Panc1 (cell line): ENCODE measurements around the gene TMEM244. TPM values are rescaled to one million over a fixed set of nuclear protein-coding genes. Genes with fewer than 3 reads are reported as not detected.

Experiments used
- ATAC-seq: fragments of 200-7000 bp; cut with Tn5 transposase; 2 replicates; pipeline ENCODE4 v1.9.1; 2020; ENCODE audit warnings: mild to moderate bottlenecking, moderate library complexity
- BruUV-seq: library from RNA; stranded (reverse); fragments of 400-500 nt; replicated peaks from 2 replicates; lab custom pipeline; 2021; lab: Mats Ljungman, UMichigan
- CTCF ChIA-PET: fragments of 300-600 bp; sonication (Branson Sonifier 250); formaldehyde crosslinking; loops from one replicate; lab custom pipeline; 2022; ENCODE audit warnings: antibody characterized with exemption; lab: Charles Lee
- POLR2A ChIA-PET: fragments of 300-600 bp; sonication (Branson Sonifier 250); formaldehyde crosslinking; loops from one replicate; lab custom pipeline; 2022; ENCODE audit warnings: antibody characterized with exemption; lab: Charles Lee
- DNase-seq: peaks from one replicate; pipeline ENCODE4 v3.0.0-alpha.2; 2010; ENCODE audit warnings: low read depth, low spot score
- H3K27ac ChIP-seq: 2 replicates; pipeline ENCODE4 v1.5.1; 2011; ENCODE audit warnings: mild to moderate bottlenecking, low read length, inconsistent platforms
- H3K27me3 ChIP-seq: fragments of 200-500 bp; sonication (Bioruptor generic); 2 replicates; pipeline ENCODE4 v1.6.0; 2014; ENCODE audit warnings: low read length, inconsistent platforms; ENCODE audit not compliant: control insufficient read depth, insufficient read depth
- H3K36me3 ChIP-seq: fragments of 200-500 bp; sonication (Bioruptor generic); 2 replicates; pipeline ENCODE4 v1.5.1; 2014; ENCODE audit warnings: inconsistent platforms, mild to moderate bottlenecking, low read length, moderate library complexity; ENCODE audit not compliant: control insufficient read depth, insufficient read depth
- H3K4me1 ChIP-seq: 2 replicates; pipeline ENCODE4 v1.5.1; 2011; ENCODE audit warnings: inconsistent platforms, mild to moderate bottlenecking, low read length, moderate library complexity; ENCODE audit not compliant: control insufficient read depth, insufficient read depth
- H3K4me3 ChIP-seq, 2 experiments: 2 replicates each; pipeline ENCODE4 v1.5.1; 2011 to 2012; ENCODE audit warnings: low read depth in 2 of 2, low read length in 2 of 2, mild to moderate bottlenecking in 2 of 2, inconsistent platforms in 1 of 2, moderate library complexity in 1 of 2
- H3K9me3 ChIP-seq: fragments of 200-500 bp; sonication (Bioruptor generic); 2 replicates; pipeline ENCODE4 v1.5.1; 2014; ENCODE audit warnings: low read depth, mild to moderate bottlenecking, inconsistent platforms, low read length, moderate library complexity; ENCODE audit not compliant: control insufficient read depth, insufficient read depth
- CTCF ChIP-seq: fragments of 450-650 bp; IDR thresholded peaks from 2 replicates; pipeline ENCODE4 v1.5.1; 2017; ENCODE audit warnings: mild to moderate bottlenecking
- POLR2AphosphoS5 ChIP-seq: IDR thresholded peaks from 2 replicates; pipeline ENCODE4 v1.6.1; 2012; ENCODE audit warnings: mild to moderate bottlenecking, low read depth, low read length, moderate library complexity
- REST ChIP-seq, 2 experiments: IDR thresholded peaks; 2 replicates each; pipeline ENCODE4 v1.6.1; 2011 to 2012; ENCODE audit warnings: low read depth in 2 of 2, control low read depth in 1 of 2, low read length in 1 of 2, mild to moderate bottlenecking in 1 of 2, moderate library complexity in 1 of 2; ENCODE audit not compliant: insufficient read depth in 1 of 2
- SIN3A ChIP-seq: IDR thresholded peaks from 2 replicates; pipeline ENCODE4 v1.6.1; 2012; ENCODE audit warnings: low read depth, mild to moderate bottlenecking, low read length, moderate library complexity, borderline replicate concordance; ENCODE audit not compliant: insufficient read depth
- TCF7L2 ChIP-seq: IDR thresholded peaks from 2 replicates; pipeline ENCODE4 v1.6.1; 2011; ENCODE audit warnings: mild to moderate bottlenecking, low read depth, low read length, inconsistent platforms
- in situ Hi-C: cut with HindIII; loops from 2 replicates; pipeline ENCODE4 v1.10.0; 2016; ENCODE audit warnings: low sequenced_read_pairs, low pct_unique_long_range_greater_than_20kb
- intact Hi-C: fragments of 100-400 bp; cut with micrococcal nuclease; formaldehyde crosslinking; loops from one replicate; pipeline ENCODE4 v1.10.0; 2022; ENCODE audit not compliant: unreplicated experiment
- total RNA-seq: library from RNA; stranded (reverse); gene quantifications from one replicate; pipeline ENCODE4 v1.2.1, GENCODE V29; 2021; ENCODE audit not compliant: unreplicated experiment

Gene TMEM244
- total RNA-seq, 1 experiment from 2014 or later = not detected

GRCh38 chr6:129894921-129895320, 33.8 kb upstream of the TMEM244 start:
- TF ChIP-seq POLR2AphosphoS5 (no peak), SIN3A (no peak), REST (IDR thresholded peaks at IDR 0.05; ENCODE audit: insufficient read depth in 1 of 2, low read depth in 2 of 2, low read length in 1 of 2) (no peak), TCF7L2 (no peak), CTCF (no peak)
- no peak for DNase-seq

GRCh38 chr6:129893640-129894039, 32.5 kb upstream of the TMEM244 start:
- no peaks in the 10 kb centered on the region for H3K36me3 ChIP-seq
- in situ Hi-C loops = no loop called here
- ATAC-seq = no peak
- ChIA-PET CTCF (no interaction called here), POLR2A (no interaction called here)
- H3K9me3 ChIP-seq = no peaks in the 10 kb centered on the region
- no peak for DNase-seq
- TF ChIP-seq TCF7L2 (no peak), REST (IDR thresholded peaks at IDR 0.05; ENCODE audit: insufficient read depth in 1 of 2, low read depth in 2 of 2, low read length in 1 of 2) (no peak), SIN3A (no peak), CTCF (peak; percentile 24; the same call in 1 of the 2 replicates), POLR2AphosphoS5 (no peak)
- BruUV-seq = no TSS peak
- no peaks in the 10 kb centered on the region for H3K27me3 ChIP-seq
- intact Hi-C loops = loop anchor here (2.0 kb wide), 1 partner anchor 127 kb away; no protein-coding TSS in a partner anchor
- H3K4me3 ChIP-seq = no peak overlapping the region
- no peak overlapping the region for H3K27ac ChIP-seq
- H3K4me1 ChIP-seq = no peaks in the 10 kb centered on the region

More at GRCh38 chr6:129894921-129895320, 33.8 kb upstream of the TMEM244 start:
- Histone ChIP-seq H3K36me3 (no peaks in the 10 kb centered on the region), H3K4me3 (no peak overlapping the region), H3K27me3 (no peaks in the 10 kb centered on the region), H3K4me1 (no peaks in the 10 kb centered on the region), H3K27ac (no peak overlapping the region), H3K9me3 (no peaks in the 10 kb centered on the region)
- in situ Hi-C loops (no loop called here), intact Hi-C loops (loop anchor here (5.0 kb wide), 1 partner anchor 37 kb away; no protein-coding TSS in a partner anchor)
- no TSS peak for BruUV-seq
- CTCF ChIA-PET = no interaction called here
- POLR2A ChIA-PET = no interaction called here
- ATAC-seq = no peak
